HepG2 (cell line): Measurements from ENCODE around the gene NAXD.
"Not testable (repeated sequence)": the region's sequence is repeated elsewhere in the genome, so short reads cannot be mapped to it uniquely, and the experiment has no call there.

Experiments
- CHD2 ChIP-seq: IDR thresholded peaks from 2 replicates; pipeline ENCODE4 v1.6.1; 2011; ENCODE audit warnings: low read depth, low read length, improper control_type of control experiment
- EP300 ChIP-seq, 3 experiments: sonication (generic) in 1 of 3; formaldehyde crosslinking in 1 of 3; IDR thresholded peaks; 2 replicates each; pipeline versions ENCODE4 v1.5.1 to v1.6.1; 2011 to 2020; ENCODE audit warnings: low read depth in 2 of 3, low read length in 2 of 3, borderline replicate concordance in 1 of 3, improper control_type of control experiment in 1 of 3, mild to moderate bottlenecking in 1 of 3, missing genetic modification reagents in 1 of 3, moderate library complexity in 1 of 3
- HNRNPH1 ChIP-seq: fragments of 200-400 bp; formaldehyde crosslinking; optimal IDR thresholded peaks from 2 replicates; pipeline ENCODE3; 2017; ENCODE audit warnings: mild to moderate bottlenecking, low read depth, low read length
- KDM1A ChIP-seq: IDR thresholded peaks from 2 replicates; pipeline ENCODE4 v1.6.1; 2016; ENCODE audit warnings: missing compliant biosample characterization
- MXI1 ChIP-seq: IDR thresholded peaks from 3 replicates; pipeline ENCODE4 v1.6.1; 2012; ENCODE audit warnings: low read depth, low read length, inconsistent platforms, borderline replicate concordance
- POLR2AphosphoS5 ChIP-seq: IDR thresholded peaks from 2 replicates; pipeline ENCODE4 v1.6.1; 2012; ENCODE audit warnings: low read depth, low read length

GRCh38 chr13:110658218-110658911 lies 43.0 kb downstream of the NAXD start:
- not testable (repeated sequence) for TF ChIP-seq CHD2; POLR2AphosphoS5; KDM1A; EP300 (IDR thresholded peaks at IDR 0.05; ENCODE audit: low read depth in 2 of 2, low read length in 2 of 2); EP300 (CRISPR knock-in tag; IDR thresholded peaks at IDR 0.05; ENCODE audit: borderline replicate concordance); HNRNPH1; MXI1
